NCI-H2107 treated with DMSO at 0.1 percent for 48 hours (cell line): ENCODE measurements around the gene RPAIN.

Experiments used
- DNase-seq: peaks from one replicate; lab custom pipeline; 2025; ENCODE audit not compliant: unreplicated experiment; lab: John Stamatoyannopoulos, UW

The RPAIN gene

GRCh38 chr17:5419959-5420653, at the start of gene RPAIN:
Gene RPAIN (plus strand): TSS chr17:5420182. CDS start chr17:5420211, 29 bp downstream.
- peak; percentile 83 for DNase-seq

DNA sequence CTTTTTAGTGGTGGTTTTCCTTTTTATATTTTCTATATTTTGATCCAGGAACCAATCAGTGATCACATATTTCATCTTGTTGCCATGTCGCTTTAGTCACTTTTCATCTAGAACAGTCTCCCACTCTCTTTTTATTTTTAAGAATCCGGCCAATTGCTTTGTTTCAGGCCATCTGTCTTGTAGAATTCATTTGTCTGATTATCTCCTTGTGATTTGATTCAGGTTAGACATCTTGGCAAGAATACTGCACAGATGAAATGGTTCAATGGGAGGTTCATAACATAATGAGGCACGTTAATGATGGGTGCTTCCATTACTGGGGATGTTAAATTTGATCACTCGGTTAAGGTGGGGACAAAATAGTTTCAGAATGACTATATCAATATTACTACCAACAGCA, 49.6 kb upstream of the RPAIN start:
- no peak for DNase-seq

GRCh38 chr17:5373112-5373511, 46.9 kb upstream of the RPAIN start:
- DNase-seq: peak; percentile 12

- no peak for DNase-seq
These were observed 41.3 kb upstream of the RPAIN start for GRCh38 chr17:5378566-5379207.

DNA sequence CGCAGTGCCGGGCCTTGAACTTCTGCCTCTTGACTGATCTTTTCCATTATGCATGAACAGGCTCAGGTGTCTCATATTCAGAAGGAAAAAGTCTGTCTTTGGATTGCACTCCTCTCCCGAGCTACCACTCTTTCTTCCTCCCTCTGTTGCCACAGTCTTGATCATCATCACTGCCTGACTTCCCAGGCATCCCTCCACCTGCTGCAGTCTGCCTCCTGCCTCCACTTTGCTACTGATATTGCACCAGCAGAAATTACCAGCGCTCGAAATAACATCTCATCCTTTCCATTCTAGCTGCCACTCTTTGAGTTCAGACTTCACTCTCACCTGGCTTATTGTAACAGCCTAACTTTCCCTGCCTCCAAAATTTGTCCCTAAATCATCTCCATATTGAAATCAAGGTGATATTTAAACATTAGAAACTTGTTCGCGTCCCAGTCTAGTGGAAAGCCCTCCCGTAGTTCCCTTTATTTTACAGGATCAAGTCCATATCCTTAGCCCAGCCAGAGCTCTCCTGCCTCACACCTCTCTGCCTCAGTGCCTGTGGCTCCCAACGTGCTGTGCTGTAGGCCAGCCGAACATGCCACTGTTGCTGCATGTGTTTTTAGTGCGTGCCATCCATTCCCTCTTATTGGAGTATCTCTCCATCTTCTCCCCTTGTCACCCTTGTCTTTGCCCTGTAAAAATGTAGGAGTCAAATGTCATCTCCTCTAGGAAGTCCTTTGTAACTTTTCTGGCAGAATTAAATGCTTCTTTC, 40.5 kb upstream of the RPAIN start:
- no peak for DNase-seq

GRCh38 chr17:5380491-5381135, 39.4 kb upstream of the RPAIN start:
- DNase-seq: no peak

GRCh38 chr17:5381542-5381941, 38.4 kb upstream of the RPAIN start:
- no peak for DNase-seq

DNA sequence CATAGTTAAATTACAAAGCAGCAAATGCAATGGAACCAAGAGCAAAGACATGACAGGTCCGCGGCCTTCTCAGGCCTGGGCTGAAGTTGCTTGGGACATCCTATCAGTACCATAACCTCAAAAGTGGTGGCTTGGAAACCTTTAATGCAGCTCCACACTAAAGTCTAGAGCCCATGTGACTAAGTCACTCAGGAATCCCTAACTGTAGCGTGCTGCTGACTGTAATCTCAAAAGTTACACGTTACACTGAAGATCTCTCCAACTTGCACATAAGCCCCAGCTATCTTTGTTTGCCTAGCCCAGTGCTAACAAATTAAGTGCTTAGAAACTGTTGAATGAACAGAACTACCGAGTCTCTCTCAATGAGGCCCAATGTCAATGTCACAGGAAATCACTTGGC, 28.3 kb upstream of the RPAIN start:
- no peak for DNase-seq

DNA sequence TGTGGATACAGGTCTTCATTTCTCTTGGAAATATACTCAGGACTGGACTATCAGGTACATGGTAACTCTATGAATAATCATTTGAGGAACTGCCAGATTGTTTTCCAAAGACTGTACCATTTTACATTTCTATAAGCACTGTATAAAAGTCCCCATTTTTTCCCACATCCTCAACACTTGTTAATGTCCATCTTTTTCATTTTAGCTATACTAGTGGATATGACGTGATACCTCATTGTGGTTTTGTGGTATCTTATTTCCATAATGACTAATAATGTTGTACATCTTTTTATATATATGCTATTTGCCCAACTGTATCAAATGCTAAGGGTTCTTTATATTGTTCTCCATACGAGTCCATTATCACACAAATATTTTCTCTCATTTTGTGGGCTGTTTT, 23.4 kb upstream of the RPAIN start:
- DNase-seq: no peak

DNA sequence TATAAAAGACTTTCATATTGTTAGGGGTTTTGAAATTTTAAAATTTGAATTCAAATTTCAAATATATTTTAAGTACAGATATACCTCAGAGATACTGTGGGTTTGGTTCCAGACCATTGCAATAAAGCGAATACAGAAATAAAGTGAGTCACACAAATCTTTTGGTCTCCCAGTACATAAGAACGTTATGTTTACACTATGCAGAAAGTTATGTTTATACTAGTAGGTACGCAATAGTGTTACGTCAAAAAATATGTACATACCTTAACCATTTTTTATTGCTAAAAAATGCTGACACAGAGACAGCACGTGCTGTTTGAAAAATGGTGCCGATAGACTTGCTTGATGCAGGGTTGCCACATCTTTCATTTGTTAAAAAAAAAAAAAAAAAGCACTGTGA, 20.2 kb upstream of the RPAIN start:
- no peak for DNase-seq

- DNase-seq: no peak
These were observed 14.6 kb upstream of the RPAIN start for GRCh38 chr17:5405400-5405799.

GRCh38 chr17:5408186-5408585, 11.8 kb upstream of the RPAIN start:
- no peak for DNase-seq

GRCh38 chr17:5410594-5411272, 9.2 kb upstream of the RPAIN start:
- no peak for DNase-seq

DNA sequence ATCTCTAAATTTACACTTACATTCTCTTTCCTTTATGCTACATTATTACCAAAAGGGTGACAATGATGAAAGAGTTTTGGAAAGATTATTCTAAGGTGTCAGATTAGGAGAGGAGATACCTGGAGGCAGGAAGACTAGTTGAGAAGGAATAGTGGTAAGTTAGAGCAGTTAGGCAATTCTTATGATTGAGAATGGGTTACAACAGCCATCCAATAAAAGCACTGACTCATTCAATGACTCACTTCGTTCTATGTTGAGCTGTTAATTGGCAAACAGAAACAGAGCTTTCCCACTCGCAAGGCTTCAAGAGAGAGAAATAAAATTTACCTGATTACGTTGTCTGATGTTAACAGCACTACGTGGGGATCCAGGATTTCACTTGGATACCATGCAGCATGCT, 6.3 kb upstream of the RPAIN start:
- DNase-seq: no peak

GRCh38 chr17:5416901-5417300, 3.1 kb upstream of the RPAIN start:
- peak; percentile 3 for DNase-seq

DNA sequence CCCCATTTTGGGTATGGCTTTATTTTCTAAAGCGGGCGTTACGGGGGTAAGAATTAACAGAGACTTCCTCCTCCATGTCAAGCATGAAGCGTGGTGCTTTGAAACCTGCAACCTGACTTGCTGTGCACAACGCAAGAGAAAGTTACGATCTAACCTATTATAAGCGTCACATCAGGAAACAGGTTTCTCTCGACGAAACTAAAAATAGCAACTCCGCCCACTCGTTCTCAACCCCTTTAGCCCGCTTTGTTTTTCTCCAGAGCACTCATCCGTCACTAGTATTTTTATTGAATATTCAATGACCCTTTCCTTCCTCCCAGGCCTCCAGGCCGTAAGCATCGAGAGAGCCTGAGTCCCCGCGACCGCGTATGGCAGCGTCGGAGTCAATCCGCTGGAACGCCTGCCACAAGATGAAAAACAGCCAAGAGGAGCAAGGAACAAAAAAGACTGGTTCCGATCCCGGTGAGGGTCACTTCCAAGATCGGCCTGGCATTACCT, 1.1 kb upstream of the RPAIN start:
- peak; percentile 41 for DNase-seq

GRCh38 chr17:5419356-5419958, 525 bp upstream of the RPAIN start, which contains the start of gene NUP88:
Gene NUP88 (minus strand): TSS chr17:5419662. CDS start chr17:5419650, 12 bp downstream.
- DNase-seq: peak; percentile 91

- no peak for DNase-seq
These were observed 2.5 kb downstream of the RPAIN start for GRCh38 chr17:5422505-5422904.

- DNase-seq: no peak
These were observed 4.9 kb downstream of the RPAIN start for GRCh38 chr17:5424909-5425308.

GRCh38 chr17:5425826-5426225, 5.8 kb downstream of the RPAIN start:
- DNase-seq: no peak
